Breast epithelium (tissue), 4 donors: ENCODE data around the gene PALLD. TPM values are rescaled to one million over a fixed set of nuclear protein-coding genes. Genes with fewer than 3 reads are reported as not detected.

Experiments used
- DNase-seq, 2 donors: peaks; one replicate each; pipeline ENCODE4 v3.0.0-alpha.2; 2019; ENCODE audit warnings: low spot score in 2 of 2
- H3K27ac ChIP-seq, 2 donors: fragments of 200-600 bp; sonication (generic) in 1 of 2; one replicate each; pipeline ENCODE4 v1.5.1; 2016 to 2019; ENCODE audit warnings: mild to moderate bottlenecking in 1 of 2
- H3K27me3 ChIP-seq, 2 donors: fragments of 200-600 bp; sonication (generic) in 1 of 2; one replicate each; pipeline versions ENCODE4 v1.5.1 to v1.6.0; 2017 to 2019; ENCODE audit warnings: control low read depth in 1 of 2, mild to moderate bottlenecking in 1 of 2
- H3K36me3 ChIP-seq: fragments of 200-600 bp; one replicate; pipeline ENCODE4 v1.5.1; 2019
- H3K4me1 ChIP-seq, 2 donors: fragments of 200-600 bp; sonication (generic); one replicate each; pipeline ENCODE4 v1.5.1; 2016 to 2019; ENCODE audit warnings: control low read depth in 1 of 2
- H3K4me3 ChIP-seq, 3 donors: fragments of 200-600 bp; sonication (generic); 1 replicate in 2 of 3; 2 replicates in 1 of 3; pipeline ENCODE4 v1.5.1; 2016 to 2019; ENCODE audit warnings: mild to moderate bottlenecking in 3 of 3, moderate library complexity in 2 of 3
- H3K9me3 ChIP-seq, 2 donors: fragments of 200-600 bp; sonication (generic) in 1 of 2; one replicate each; pipeline ENCODE4 v1.5.1; 2016 to 2019; ENCODE audit warnings: control low read depth in 1 of 2
- CTCF ChIP-seq, 3 donors: fragments of 450-650 bp; IDR thresholded peaks; one replicate each; pipeline ENCODE4 v1.5.1; 2016 to 2017; ENCODE audit warnings: antibody characterized with exemption in 3 of 3, mild to moderate bottlenecking in 3 of 3, moderate library complexity in 3 of 3
- POLR2A ChIP-seq: fragments of 450-650 bp; IDR thresholded peaks from one replicate; pipeline ENCODE4 v1.6.1; 2016; ENCODE audit warnings: antibody characterized with exemption, mild to moderate bottlenecking, moderate library complexity
- POLR2AphosphoS5 ChIP-seq, 3 donors: sonication (generic); formaldehyde crosslinking; IDR thresholded peaks; one replicate each; pipeline ENCODE4 v1.6.1; 2017; ENCODE audit warnings: antibody characterized with exemption in 3 of 3
- intact Hi-C: fragments of 100-400 bp; cut with DNase I; formaldehyde crosslinking; loops from one replicate; pipeline ENCODE4 v1.15.1; 2023; ENCODE audit warnings: low total_unique reads
- total RNA-seq, 3 donors: library from RNA; depleted of rRNA; stranded (reverse); fragments of >200 nt; gene quantifications; one replicate each; pipeline ENCODE4 v1.1.0, GENCODE V29; 2016

PALLD gene
- total RNA-seq, 3 donors from 2014 or later, result 96.0 to 186 (median 174) TPM

DNA sequence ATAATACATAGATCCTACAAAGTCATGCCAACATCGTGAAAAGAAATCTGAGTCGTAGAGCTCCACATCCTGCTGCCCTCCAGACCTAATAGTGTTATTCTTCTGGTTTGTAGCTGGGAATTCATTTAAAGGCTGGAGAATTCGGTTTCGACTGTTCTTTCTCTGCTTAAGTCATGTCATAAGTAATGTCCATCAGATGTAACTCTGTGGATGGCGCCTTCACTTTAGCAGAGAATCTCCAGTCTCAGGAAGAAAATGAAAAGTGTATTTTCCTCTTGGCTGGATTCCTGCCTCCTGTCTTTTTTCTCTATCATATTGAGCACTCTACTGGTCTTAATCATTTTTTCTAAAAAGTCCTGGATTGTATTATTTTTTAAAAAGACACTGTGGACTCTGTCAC is 117.0 kb downstream of the PALLD start:
- Histone ChIP-seq H3K4me1 (no peaks in the 10 kb centered on the region), H3K27ac (no peak overlapping the region), H3K27me3 (no peaks in the 10 kb centered on the region), H3K4me3 (no peak overlapping the region), H3K36me3 (no peaks in the 10 kb centered on the region), H3K9me3 (no peaks in the 10 kb centered on the region)
- TF ChIP-seq CTCF (IDR thresholded peaks at IDR 0.05) (no peak), POLR2A (no peak), POLR2AphosphoS5 (IDR thresholded peaks at IDR 0.05) (no peak)
- intact Hi-C loops, result no loop called here
- no peak for DNase-seq

GRCh38 chr4:168614281-168615057 is 117.6 kb downstream of the PALLD start:
- Histone ChIP-seq H3K4me3 (no peak overlapping the region), H3K36me3 (no peaks in the 10 kb centered on the region), H3K27me3 (no peaks in the 10 kb centered on the region), H3K4me1 (no peaks in the 10 kb centered on the region), H3K27ac (no peak overlapping the region), H3K9me3 (no peaks in the 10 kb centered on the region)
- no peak for DNase-seq
- TF ChIP-seq CTCF (IDR thresholded peaks at IDR 0.05) (no peak), POLR2AphosphoS5 (IDR thresholded peaks at IDR 0.05) (no peak), POLR2A (no peak)
- intact Hi-C loops, result no loop called here

GRCh38 chr4:168615294-168616065 is 118.6 kb downstream of the PALLD start:
- H3K27ac ChIP-seq, result no peak overlapping the region
- no peaks in the 10 kb centered on the region for H3K9me3 ChIP-seq
- no peaks in the 10 kb centered on the region for H3K4me1 ChIP-seq
- TF ChIP-seq POLR2AphosphoS5 (IDR thresholded peaks at IDR 0.05) (no peak), CTCF (IDR thresholded peaks at IDR 0.05) (no peak), POLR2A (no peak)
- no peak for DNase-seq
- no peaks in the 10 kb centered on the region for H3K36me3 ChIP-seq
- no peak overlapping the region for H3K4me3 ChIP-seq
- intact Hi-C loops, result no loop called here
- H3K27me3 ChIP-seq, result no peaks in the 10 kb centered on the region

DNA sequence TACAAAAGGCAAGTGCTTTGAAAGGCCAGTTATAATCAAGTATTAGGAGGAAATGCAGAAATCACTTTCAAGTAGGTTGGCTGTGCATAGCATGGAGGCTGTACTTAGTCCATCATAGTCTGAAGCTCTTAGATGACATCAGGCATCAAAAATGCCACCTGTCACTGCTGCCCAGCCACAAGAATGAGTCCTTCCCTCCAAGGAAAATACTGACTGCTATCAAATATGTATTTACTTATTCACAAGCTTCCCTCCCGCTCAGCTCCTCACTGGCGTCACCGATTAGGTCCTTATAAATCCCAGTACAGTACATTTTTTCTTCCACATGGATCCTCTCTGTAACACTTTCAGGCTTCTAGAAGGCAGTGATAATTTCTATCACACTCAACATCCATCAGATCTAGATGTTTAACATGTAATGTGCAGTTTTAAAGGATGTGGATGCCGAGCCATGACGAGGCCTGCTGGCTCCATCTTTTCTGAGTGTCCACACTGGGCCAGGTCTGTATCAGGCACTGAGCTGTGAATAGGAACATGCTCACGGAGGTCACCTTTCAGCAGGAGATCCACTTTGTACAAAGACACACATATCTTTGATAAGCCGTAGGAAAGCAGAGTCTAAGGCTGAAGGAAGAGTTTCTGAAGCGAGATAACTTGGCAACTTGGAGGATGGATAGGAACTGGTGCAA is 121.9 kb downstream of the PALLD start:
- no peak overlapping the region for H3K27ac ChIP-seq
- H3K4me3 ChIP-seq, result no peak overlapping the region
- TF ChIP-seq POLR2AphosphoS5 (IDR thresholded peaks at IDR 0.05) (no peak), POLR2A (no peak), CTCF (IDR thresholded peaks at IDR 0.05) (no peak)
- no peaks in the 10 kb centered on the region for H3K36me3 ChIP-seq
- H3K4me1 ChIP-seq, result no peaks in the 10 kb centered on the region
- H3K27me3 ChIP-seq, result no peaks in the 10 kb centered on the region
- intact Hi-C loops, result loop anchor here (1.0 kb wide), 1 partner anchor 25 kb away; no protein-coding TSS in a partner anchor
- no peaks in the 10 kb centered on the region for H3K9me3 ChIP-seq
- DNase-seq, result no peak

GRCh38 chr4:168619266-168619631 is 122.4 kb downstream of the PALLD start:
- Histone ChIP-seq H3K4me1 (no peaks in the 10 kb centered on the region), H3K4me3 (no peak overlapping the region), H3K27me3 (no peaks in the 10 kb centered on the region), H3K27ac (no peak overlapping the region), H3K36me3 (no peaks in the 10 kb centered on the region), H3K9me3 (no peaks in the 10 kb centered on the region)
- TF ChIP-seq POLR2A (no peak), CTCF (IDR thresholded peaks at IDR 0.05) (no peak), POLR2AphosphoS5 (IDR thresholded peaks at IDR 0.05) (no peak)
- DNase-seq, result no peak
- intact Hi-C loops, result loop anchor here (1.0 kb wide), 1 partner anchor 24 kb away; no protein-coding TSS in a partner anchor
